NCI-H510A treated with DMSO at 0.1 percent for 48 hours (cell line): Measurements from ENCODE around the gene HACD1.

ENCODE experiments used
- DNase-seq: peaks from one replicate; lab custom pipeline; 2025; lab: John Stamatoyannopoulos, UW

HACD1 gene

DNA sequence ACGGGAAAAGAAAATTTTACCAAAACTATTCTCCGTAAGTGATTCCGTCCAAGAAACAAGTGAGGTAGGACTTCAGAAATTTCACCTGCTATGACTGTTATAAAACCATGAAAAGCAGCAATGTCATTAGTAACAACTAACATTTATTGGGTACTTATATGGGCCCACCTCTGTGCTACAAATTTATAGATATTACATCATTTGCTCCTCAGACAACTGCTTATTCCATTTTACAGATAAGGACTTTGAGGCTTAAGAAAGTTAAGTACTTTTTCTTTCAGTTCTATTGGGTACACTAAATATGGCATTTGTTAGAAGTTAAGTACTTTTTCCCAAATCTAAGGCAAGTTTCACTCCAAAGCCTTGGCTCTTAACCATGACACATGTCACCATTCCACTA lies 36.3 kb downstream of the HACD1 start:
- DNase-seq: no peak

DNA sequence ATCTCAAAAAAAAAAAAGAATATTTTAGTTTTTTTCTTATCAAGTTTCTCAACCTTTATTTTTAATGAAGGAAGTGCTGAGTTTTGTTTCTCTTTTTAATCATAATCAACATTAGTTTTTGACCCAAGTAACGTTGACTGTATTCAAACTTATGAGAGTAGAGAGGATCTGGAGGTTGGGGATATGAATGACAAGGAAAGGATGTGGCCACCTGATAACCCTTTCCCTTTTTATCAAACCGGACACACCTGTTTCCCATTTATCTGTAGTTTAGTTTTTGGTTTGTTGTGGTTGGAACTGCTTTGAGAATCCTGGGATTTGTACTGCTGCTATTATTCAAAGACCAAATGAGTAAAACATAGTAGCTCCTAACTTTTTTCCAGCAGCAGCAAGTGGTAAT lies 38.6 kb downstream of the HACD1 start:
- DNase-seq: no peak

DNA sequence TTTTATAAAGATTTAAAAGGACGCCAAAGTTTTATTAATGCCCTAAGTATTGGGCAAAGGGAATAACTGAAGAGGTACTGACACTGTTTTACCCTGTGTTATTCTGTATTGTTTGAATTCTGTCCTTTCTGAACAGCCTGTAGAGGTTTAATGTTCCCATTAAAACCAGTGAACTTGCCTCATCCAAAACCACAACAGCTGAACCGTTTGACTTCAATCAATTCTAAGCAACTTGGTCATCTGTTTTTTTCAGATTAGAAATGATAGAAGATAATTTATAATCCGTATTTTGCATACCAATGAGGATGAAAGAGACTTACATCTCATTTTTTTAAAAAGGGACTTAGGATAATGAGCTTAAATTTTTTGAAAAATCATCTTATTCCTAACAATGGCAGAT lies 40.4 kb downstream of the HACD1 start:
- DNase-seq: no peak

DNA sequence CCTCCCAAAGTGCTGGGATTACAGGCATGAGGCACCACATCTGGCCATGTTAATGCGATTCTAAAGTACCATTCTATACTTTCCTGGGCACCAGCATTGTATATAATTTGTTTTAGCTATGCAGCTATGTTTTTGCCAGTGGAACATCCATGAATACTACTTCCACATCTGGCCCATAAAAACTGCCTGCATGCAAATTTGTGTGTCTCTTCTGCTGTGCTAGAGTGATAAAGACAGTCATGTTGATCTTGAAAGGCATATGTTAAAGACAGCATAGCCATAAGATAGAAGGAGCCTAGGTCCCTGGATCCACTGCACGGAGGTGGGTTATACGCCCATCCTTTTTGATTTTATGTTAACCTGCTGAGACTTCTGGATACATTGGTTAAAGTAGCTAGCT lies 52.3 kb downstream of the HACD1 start:
- no peak for DNase-seq

DNA sequence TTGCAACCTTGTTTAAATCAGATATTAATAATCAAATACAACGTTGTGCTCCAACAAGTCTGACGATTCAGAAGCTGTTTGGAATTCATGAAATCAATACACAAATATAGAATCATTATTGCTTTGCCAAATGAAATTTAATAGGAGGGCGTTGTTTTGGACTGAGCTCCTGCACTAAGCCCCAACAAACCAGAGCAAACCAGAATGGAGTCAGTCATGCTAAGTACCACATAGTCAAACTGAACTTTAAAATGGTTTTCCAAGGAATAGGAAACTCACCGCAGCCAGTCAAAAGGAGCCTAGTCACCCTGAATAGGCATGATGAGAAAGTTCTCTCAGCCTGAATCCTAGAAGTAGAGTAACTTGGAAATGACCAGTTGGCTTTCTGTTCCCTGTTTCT lies 53.7 kb downstream of the HACD1 start:
- no peak for DNase-seq

DNA sequence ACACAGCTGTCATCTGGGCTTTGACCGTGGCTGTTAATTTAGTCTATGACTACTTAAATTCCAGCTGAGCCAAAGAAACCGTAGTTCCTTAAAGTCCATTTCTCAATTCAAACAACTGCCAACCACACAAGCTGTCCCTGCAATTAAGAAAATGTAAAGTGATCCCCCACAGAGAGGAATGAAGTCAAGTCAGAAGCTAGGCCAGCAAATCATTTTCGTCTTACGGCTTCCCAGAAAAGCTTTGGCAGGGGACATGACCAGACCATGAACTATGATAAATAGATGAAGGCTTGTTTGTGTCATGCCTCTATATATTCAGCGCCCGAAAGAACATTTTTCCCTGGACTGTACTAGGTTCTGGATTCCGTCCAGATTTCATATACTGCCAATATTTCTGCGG lies 54.6 kb downstream of the HACD1 start:
- DNase-seq: no peak

DNA sequence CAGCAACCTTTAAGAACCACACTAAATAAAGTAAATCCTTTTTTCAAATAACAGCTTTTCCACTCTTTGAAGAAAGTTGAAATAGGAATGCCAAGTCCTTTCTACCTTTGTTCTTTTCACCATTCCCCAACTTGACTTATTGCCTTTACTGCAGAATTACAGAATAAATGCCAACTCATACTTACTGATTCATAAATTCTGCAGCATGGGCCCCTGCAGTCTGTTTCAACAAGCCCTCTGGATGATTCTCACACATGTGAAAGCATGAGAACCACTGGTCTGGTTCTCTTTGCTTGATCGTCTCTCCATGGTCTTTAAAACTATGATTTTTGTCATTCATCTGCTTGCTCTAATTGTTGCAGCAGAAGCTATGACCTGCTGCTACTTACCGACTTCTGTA lies 56.1 kb downstream of the HACD1 start:
- DNase-seq: no peak

DNA sequence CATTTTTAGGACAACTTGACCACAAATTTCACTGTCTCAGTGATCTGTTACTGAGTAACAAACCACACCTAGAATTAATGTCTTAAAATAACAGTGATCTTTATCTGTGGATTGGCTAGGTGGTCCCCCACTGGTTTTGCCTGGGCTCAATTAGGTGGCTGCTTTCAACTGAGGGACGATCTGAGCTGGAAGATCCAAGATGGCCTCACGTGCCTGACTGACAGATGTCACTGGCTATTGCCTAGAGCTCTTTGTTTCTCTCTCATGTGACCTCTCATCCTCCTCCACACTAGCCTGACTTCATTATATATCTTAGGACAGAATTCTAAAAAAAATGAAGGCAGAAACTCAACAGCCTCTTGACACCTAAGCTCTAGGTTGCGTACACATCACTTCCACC lies 59.7 kb downstream of the HACD1 start:
- DNase-seq: no peak

DNA sequence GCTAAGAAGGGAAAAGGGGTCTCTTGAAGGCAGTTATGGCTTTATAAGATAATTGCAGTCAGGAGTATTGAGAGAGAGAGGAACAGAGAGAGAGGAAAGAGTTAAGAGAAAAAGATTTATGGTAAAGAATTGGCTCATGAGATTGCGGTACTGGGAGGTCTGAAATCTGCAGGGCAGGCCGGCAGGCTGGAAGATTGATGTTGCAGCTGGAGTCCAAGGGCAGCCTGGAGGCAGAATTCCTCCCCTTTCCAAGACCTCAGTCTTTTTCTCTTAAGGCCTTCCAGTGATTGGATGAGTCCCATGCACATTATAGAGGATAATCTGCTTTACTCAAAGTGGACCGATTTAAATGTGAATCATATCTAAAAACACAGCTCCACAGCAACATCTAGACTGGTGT lies 68.4 kb downstream of the HACD1 start:
- DNase-seq: no peak

DNA sequence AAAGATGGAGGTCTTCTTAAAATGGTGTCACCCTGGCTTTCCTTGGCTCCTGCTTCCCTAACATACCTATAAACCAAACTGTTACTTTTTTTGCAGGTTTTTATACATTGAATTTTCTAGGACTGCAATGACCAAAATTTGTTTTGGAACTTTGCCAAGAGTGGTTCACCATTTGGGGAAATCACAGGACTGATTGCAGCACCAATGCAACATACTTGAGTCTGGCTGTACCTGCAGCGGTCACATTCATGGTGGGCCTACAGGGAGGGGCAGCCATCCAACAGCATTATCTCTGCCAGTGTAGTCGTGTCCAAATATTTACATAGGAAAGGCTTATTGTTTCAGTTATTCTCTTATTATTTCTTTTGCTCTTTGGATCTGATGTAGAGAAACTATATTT lies 69.0 kb downstream of the HACD1 start:
- DNase-seq: no peak

DNA sequence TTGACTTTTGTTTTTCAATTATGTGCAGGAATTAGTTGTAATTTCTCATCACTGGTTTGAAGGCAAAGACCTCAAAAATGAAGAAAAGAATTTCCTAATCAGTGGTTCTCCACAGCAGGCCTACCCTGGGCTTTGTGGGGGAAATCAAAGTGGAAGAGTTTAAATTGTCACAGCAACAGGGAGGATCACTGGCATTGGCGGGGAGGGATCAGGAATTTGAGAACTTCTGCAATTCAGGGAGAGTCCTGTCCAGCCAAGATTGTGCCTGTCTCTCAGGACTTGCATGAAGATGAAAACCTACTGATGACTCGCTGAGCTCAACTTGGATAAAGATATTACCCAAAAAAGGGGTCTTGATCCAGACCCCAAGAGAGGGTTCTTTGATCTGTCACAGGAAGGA lies 70.1 kb downstream of the HACD1 start:
- no peak for DNase-seq

DNA sequence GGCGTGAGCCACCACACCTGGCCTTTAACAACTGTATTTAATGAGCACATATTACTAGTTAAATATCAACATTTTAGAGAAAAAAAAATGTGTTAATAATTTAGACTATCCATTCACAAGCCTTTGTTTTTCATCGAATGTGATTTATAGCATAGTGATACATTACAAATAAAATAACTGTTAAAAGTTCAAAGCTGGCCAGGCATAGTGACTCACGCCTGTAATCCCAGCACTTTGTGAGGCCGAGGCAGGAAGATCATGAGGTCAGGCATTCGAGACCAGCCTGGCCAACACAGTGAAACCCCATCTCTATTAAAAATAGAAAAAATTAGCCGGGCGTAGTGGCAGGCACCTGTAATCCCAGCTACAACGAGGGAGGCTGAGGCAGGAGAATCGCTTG lies 72.7 kb downstream of the HACD1 start:
- DNase-seq: no peak
